K562 (cell line): Measurements from ENCODE around the gene AKT2. TPM values are rescaled to one million over a fixed set of nuclear protein-coding genes. Genes with fewer than 3 reads are reported as not detected.
A peak's percentile ranks its signal among the peaks of the same experiment; 100 is the strongest.

Experiments
- CSDE1 ChIP-seq, 2 experiments: fragments of 450-650 bp; IDR thresholded peaks; 2 replicates each; pipeline ENCODE4 v1.6.1; 2016; ENCODE audit warnings: mild to moderate bottlenecking in 1 of 2
- E2F1 ChIP-seq: sonication (generic); formaldehyde crosslinking; IDR thresholded peaks from 2 replicates; pipeline ENCODE4 v1.8.1; 2023; ENCODE audit warnings: mild to moderate bottlenecking, missing genetic modification reagents, moderate library complexity
- ELF4 ChIP-seq: fragments of 450-650 bp; formaldehyde crosslinking; IDR thresholded peaks from 2 replicates; pipeline ENCODE4 v1.4.0; 2022; ENCODE audit warnings: missing genetic modification characterization
- ELK3 ChIP-seq: fragments of 450-650 bp; formaldehyde crosslinking; IDR thresholded peaks from 2 replicates; pipeline ENCODE4 v1.4.0; 2020; ENCODE audit warnings: mild to moderate bottlenecking
- ETV5 ChIP-seq: sonication (generic); formaldehyde crosslinking; IDR thresholded peaks from 2 replicates; pipeline ENCODE4 v1.4.0; 2020; ENCODE audit warnings: low read depth, mild to moderate bottlenecking, missing genetic modification reagents
- FOS ChIP-seq: IDR thresholded peaks from 3 replicates; pipeline ENCODE4 v1.6.1; 2011; ENCODE audit not compliant: insufficient read length; ENCODE audit errors: extremely low read depth
- HDAC3 ChIP-seq: fragments of 450-650 bp; IDR thresholded peaks from 2 replicates; pipeline ENCODE4 v1.6.1; 2018; ENCODE audit warnings: borderline replicate concordance, mild to moderate bottlenecking, moderate library complexity; ENCODE audit not compliant: partially characterized antibody
- HES1 ChIP-seq: fragments of 450-650 bp; IDR thresholded peaks from 2 replicates; pipeline ENCODE4 v1.6.1; 2016; ENCODE audit warnings: low read depth, mild to moderate bottlenecking, moderate library complexity
- HLTF ChIP-seq: fragments of 450-650 bp; IDR thresholded peaks from 2 replicates; pipeline ENCODE4 v1.6.1; 2016
- HNRNPUL1 ChIP-seq: fragments of 200-400 bp; formaldehyde crosslinking; IDR thresholded peaks from 2 replicates; pipeline ENCODE4 v1.6.1; 2017; ENCODE audit warnings: low read length
- KLF1 ChIP-seq: fragments of 450-650 bp; IDR thresholded peaks from 2 replicates; pipeline ENCODE4 v1.6.1; 2016; ENCODE audit warnings: missing genetic modification characterization, missing compliant biosample characterization
- MTF1 ChIP-seq: fragments of 250-450 bp; sonication (Bioruptor Pico); IDR thresholded peaks from 2 replicates; pipeline ENCODE4 v1.9.0; 2021; ENCODE audit warnings: moderate library complexity, mild to moderate bottlenecking, inconsistent platforms, borderline replicate concordance
- NR2F6 ChIP-seq: fragments of 450-650 bp; formaldehyde crosslinking; IDR thresholded peaks from 2 replicates; pipeline ENCODE4 v1.4.0; 2020; ENCODE audit warnings: mild to moderate bottlenecking
- RBBP5 ChIP-seq: fragments of 200-600 bp; sonication (generic); IDR thresholded peaks from 2 replicates; pipeline ENCODE4 v1.6.1; 2012; ENCODE audit warnings: borderline replicate concordance, mild to moderate bottlenecking, low read length, control low read depth, inconsistent platforms; ENCODE audit not compliant: insufficient read depth, poor library complexity, severe bottlenecking
- SMARCE1 ChIP-seq: fragments of 450-650 bp; IDR thresholded peaks from 2 replicates; pipeline ENCODE4 v1.7.1; 2016; ENCODE audit warnings: mild to moderate bottlenecking
- SOX6 ChIP-seq: fragments of 450-650 bp; IDR thresholded peaks from 2 replicates; pipeline ENCODE4 v1.6.1; 2014; ENCODE audit warnings: mild to moderate bottlenecking
- TBP ChIP-seq: optimal IDR thresholded peaks from 2 replicates; pipeline ENCODE3; 2011; ENCODE audit warnings: low read depth, low read length, improper control_type of control experiment
- TRIM24 ChIP-seq, 2 experiments: fragments of 450-650 bp; IDR thresholded peaks; 2 replicates each; pipeline ENCODE4 v1.6.1; 2016
- USF2 ChIP-seq: sonication (generic); formaldehyde crosslinking; IDR thresholded peaks from 2 replicates; pipeline ENCODE4 v1.5.0; 2020; ENCODE audit warnings: missing genetic modification reagents
- XRCC3 ChIP-seq: fragments of 450-650 bp; IDR thresholded peaks from 2 replicates; pipeline ENCODE4 v1.6.1; 2017; ENCODE audit warnings: mild to moderate bottlenecking, moderate library complexity
- ZFP1 ChIP-seq: fragments of 450-650 bp; formaldehyde crosslinking; IDR thresholded peaks from 2 replicates; pipeline ENCODE4 v1.4.0; 2020; ENCODE audit warnings: mild to moderate bottlenecking, mixed read lengths
- ZNF274 ChIP-seq: IDR thresholded peaks from 2 replicates; pipeline ENCODE4 v1.6.1; 2011; ENCODE audit warnings: low read depth, mild to moderate bottlenecking, low read length, moderate library complexity, borderline replicate concordance
- ZNF311 ChIP-seq: fragments of 250-450 bp; sonication (Bioruptor Pico); IDR thresholded peaks from 2 replicates; pipeline ENCODE4 v1.4.0; 2020; ENCODE audit warnings: mild to moderate bottlenecking, moderate library complexity
- ZNF41 ChIP-seq: fragments of 250-450 bp; sonication (Bioruptor Pico); conservative IDR thresholded peaks from 2 replicates; pipeline ENCODE4 v1.4.0; 2020; ENCODE audit warnings: mild to moderate bottlenecking
- ZNF583 ChIP-seq: fragments of 250-450 bp; sonication (Bioruptor Pico); IDR thresholded peaks from 2 replicates; pipeline ENCODE4 v1.4.0; 2020
- ZNF699 ChIP-seq: fragments of 250-450 bp; sonication (Bioruptor Pico); IDR thresholded peaks from 2 replicates; pipeline ENCODE4 v1.8.0; 2021; ENCODE audit warnings: mild to moderate bottlenecking, moderate library complexity; ENCODE audit not compliant: insufficient replicate concordance
- polyA plus RNA-seq, 8 experiments: library from polyadenylated mRNA; depleted of rRNA in 4 of 8; stranded (reverse) in 5 of 8; unstranded in 3 of 8; fragments of >200 nt; fragmentation: Nextera tagmentation in 2 of 8; fragmentation: Illumina TruSeq in 1 of 8; extraction: Ambion mirVana in 2 of 8; extraction: Trizol in 1 of 8; gene quantifications; 2 replicates each; pipeline versions ENCODE4 v1.2.1 to v1.2.3, GENCODE V29; 2011 to 2014; ENCODE audit warnings: inconsistent platforms in 1 of 8, missing spikeins in 1 of 8
- total RNA-seq, 7 experiments: library from RNA; depleted of rRNA in 6 of 7; stranded (reverse); fragments of >200 nt in 6 of 7; fragmentation: Illumina TruSeq in 2 of 7; extraction: Trizol in 2 of 7; gene quantifications; 2 replicates each; pipeline versions ENCODE4 v1.2.1 to v1.2.3, GENCODE V29; 2011 to 2021; ENCODE audit warnings: low replicate concordance in 1 of 7
- TF ChIP-seq, protein P1 (sequence below): sonication (generic); formaldehyde crosslinking; IDR thresholded peaks from 2 replicates; pipeline ENCODE4 v1.8.0; 2022; ENCODE audit warnings: mild to moderate bottlenecking, missing genetic modification reagents

AKT2 gene
- total and polyA plus RNA-seq, 9 of the 15 experiments (the other 6 are each of a cell fraction or from before 2014, with no cell fraction given) = 1.1 to 132 (median 67.7) TPM

DNA sequence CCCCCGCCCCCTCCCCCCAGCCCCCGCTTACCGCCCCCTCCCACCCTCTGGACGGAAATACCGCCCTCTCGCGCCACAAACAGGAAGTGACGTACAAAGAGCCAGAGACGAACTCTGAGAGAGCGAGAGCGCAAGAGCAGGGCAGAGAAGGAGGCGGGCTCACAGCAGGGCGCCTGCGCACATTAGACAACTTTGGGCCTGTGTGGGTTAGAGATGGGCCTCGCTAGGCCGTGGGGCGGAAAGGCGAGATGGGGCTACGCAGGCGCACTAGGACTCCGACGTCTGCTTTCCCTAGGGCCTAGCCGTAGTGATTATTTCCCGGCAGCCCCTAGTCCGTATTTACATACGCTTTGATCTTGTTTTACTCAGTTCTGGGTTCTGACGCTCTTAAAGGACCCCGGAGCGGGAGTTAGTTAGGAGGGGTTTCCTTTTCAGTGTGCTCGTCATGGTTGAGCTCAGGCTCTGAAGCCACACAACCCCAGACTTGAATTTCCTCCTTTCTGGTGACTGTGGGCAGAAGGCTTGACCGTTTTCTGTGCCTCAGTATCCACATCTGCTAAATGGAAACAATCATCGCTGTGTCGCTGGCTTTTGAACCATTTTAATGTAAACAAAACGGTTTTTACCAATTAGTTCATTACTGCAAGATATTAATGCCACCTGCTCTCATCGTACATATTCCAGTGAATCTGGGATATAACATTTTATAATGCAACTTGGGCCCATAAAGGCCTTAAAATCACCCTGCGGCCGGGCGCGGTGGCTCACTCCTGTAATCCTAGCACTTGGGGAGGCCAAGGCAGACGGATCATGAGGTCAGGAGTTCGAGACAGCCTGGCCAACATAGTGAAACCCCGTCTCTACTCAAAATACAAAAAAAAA, 449 bp upstream of the AKT2 start (continued):
- no peak for TF ChIP-seq E2F1
- no peak for TF ChIP-seq KLF1
- TF ChIP-seq ZNF583 = no peak
- TF ChIP-seq MTF1 (CRISPR knock-in tag) = no peak
- TF ChIP-seq ZNF311 = no peak
- TF ChIP-seq, protein P1, sequence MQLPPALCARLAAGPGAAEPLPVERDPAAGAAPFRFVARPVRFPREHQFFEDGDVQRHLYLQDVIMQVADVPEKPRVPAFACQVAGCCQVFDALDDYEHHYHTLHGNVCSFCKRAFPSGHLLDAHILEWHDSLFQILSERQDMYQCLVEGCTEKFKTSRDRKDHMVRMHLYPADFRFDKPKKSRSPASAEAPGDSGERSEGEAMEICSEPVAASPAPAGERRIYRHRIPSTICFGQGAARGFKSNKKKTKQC = no peak
- TF ChIP-seq TBP = peak; percentile 58
- no peak for TF ChIP-seq SOX6
- TF ChIP-seq ZFP1 (CRISPR knock-in tag) = peak; percentile 22; the same call in 1 of the 2 replicates
- no peak for TF ChIP-seq HES1
- no peak for TF ChIP-seq XRCC3
- no peak for TF ChIP-seq RBBP5
- TF ChIP-seq ZNF41 = peak; percentile 57; the same call in 1 of the 2 replicates
- no peak for TF ChIP-seq ZNF274
- TF ChIP-seq CSDE1 (IDR thresholded peaks at IDR 0.05) = no peak
- TF ChIP-seq HNRNPUL1 = no peak
- TF ChIP-seq ZNF699 (CRISPR knock-in tag) = no peak
- TF ChIP-seq FOS = no peak
- no peak for TF ChIP-seq ELF4 (CRISPR knock-in tag)
- TF ChIP-seq USF2 (CRISPR knock-in tag) = no peak
- TF ChIP-seq TRIM24 (IDR thresholded peaks at IDR 0.05) = no peak
- TF ChIP-seq HDAC3 = no peak
- no peak for TF ChIP-seq NR2F6
- TF ChIP-seq SMARCE1 = no peak
- no peak for TF ChIP-seq ELK3 (CRISPR knock-in tag)
- no peak for TF ChIP-seq ETV5
- TF ChIP-seq HLTF = no peak
